ENCODE data around the gene CAPRIN1.

Gene CAPRIN1

DNA sequence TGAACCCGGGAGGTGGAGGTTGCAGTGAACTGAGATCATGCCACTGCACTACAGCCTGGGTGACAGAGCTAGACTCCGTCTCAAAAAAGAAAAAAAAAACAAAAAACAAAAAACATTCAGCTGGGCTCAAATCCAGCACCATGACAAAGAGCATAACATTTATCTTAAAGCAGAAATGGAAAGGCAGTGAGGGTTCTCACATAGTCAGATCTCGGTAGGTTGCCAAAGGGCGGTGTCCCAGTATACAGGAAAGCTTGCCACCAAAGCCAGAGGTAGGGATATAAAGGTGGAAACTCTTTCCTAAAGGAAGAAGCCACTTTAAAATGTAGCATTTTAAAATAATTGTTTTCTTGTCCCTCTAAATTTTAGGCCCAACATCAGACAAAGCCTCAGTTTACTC, 22.4 kb upstream of the CAPRIN1 start:
- in situ Hi-C loops (cut with HindIII; ENCODE audit: low pct_ligation_motif_present, low sequenced_read_pairs) = no loop called here
- no peak overlapping the region for H3K4me3 ChIP-seq (ENCODE audit: low read depth, low read length)
- H3K36me3 ChIP-seq (replicated peaks) = no peaks in the 10 kb centered on the region
- TF ChIP-seq CTCF (IDR thresholded peaks at IDR 0.05; ENCODE audit: low read depth, low read length, missing control alignments) = no peak
- no peak for DNase-seq
- no peaks in the 10 kb centered on the region for H3K27me3 ChIP-seq (replicated peaks)
- no peak overlapping the region for H3K27ac ChIP-seq

GRCh38 chr11:34030382-34030781, 21.1 kb upstream of the CAPRIN1 start:
- no peaks in the 10 kb centered on the region for H3K27me3 ChIP-seq (replicated peaks)
- H3K27ac ChIP-seq = no peak overlapping the region
- no peaks in the 10 kb centered on the region for H3K36me3 ChIP-seq (replicated peaks)
- in situ Hi-C loops (cut with HindIII; ENCODE audit: low pct_ligation_motif_present, low sequenced_read_pairs) = no loop called here
- DNase-seq = no peak
- no peak for TF ChIP-seq CTCF (IDR thresholded peaks at IDR 0.05; ENCODE audit: low read depth, low read length, missing control alignments)
- no peak overlapping the region for H3K4me3 ChIP-seq (ENCODE audit: low read depth, low read length)

DNA sequence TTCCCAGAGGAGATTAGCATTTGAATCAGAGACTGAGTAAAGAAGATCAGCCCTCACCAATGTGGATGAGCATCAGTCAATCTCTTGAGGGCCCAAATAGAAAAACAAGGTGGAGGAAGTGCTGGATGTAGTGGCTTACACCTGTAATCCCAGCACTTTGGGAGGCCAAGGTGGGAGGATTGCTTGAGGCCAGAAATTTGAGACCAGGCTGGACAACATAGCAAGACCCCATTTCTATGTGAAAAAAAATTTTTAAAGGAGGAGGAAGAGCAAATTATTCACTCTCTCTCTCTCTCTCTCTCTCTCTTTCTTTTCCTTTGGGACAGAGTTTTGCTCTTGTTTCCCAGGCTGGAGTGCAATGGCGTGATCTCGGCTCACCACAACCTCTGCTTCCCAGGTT, 18.1 kb upstream of the CAPRIN1 start:
- no peaks in the 10 kb centered on the region for H3K27me3 ChIP-seq (replicated peaks)
- no peak for TF ChIP-seq CTCF (IDR thresholded peaks at IDR 0.05; ENCODE audit: low read depth, low read length, missing control alignments)
- no peak for DNase-seq
- H3K27ac ChIP-seq = no peak overlapping the region
- in situ Hi-C loops (cut with HindIII; ENCODE audit: low pct_ligation_motif_present, low sequenced_read_pairs) = no loop called here
- H3K36me3 ChIP-seq (replicated peaks) = no peaks in the 10 kb centered on the region
- no peak overlapping the region for H3K4me3 ChIP-seq (ENCODE audit: low read depth, low read length)

- H3K27me3 ChIP-seq (replicated peaks) = no peaks in the 10 kb centered on the region
- in situ Hi-C loops (cut with HindIII; ENCODE audit: low pct_ligation_motif_present, low sequenced_read_pairs) = no loop called here
- no peak overlapping the region for H3K4me3 ChIP-seq (ENCODE audit: low read depth, low read length)
- TF ChIP-seq CTCF (IDR thresholded peaks at IDR 0.05; ENCODE audit: low read depth, low read length, missing control alignments) = no peak
- H3K36me3 ChIP-seq (replicated peaks) = no peaks in the 10 kb centered on the region
- H3K27ac ChIP-seq = no peak overlapping the region
- no peak for DNase-seq
Observed at GRCh38 chr11:34034053-34034452, 17.5 kb upstream of the CAPRIN1 start.

DNA sequence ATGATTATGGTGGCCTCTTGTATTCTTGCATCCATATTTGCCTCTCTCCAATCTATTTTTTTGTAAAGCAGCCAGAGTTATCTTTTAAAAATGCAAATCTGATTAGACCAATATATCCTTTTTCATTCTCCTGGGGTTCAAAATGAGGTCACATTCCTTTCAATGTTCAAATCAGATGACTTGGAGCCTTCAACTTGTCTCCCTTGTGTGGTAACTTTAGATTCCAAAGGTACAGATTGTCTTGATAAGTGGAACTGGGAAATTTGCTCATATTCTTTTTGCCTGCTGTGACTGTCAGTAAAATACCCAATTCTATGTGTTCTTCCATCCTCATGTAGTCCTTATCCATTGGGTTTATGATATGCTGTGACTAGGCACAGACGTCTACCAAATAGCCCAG, 15.1 kb upstream of the CAPRIN1 start:
- H3K27ac ChIP-seq = no peak overlapping the region
- peak; percentile 32 for DNase-seq
- H3K36me3 ChIP-seq (replicated peaks) = no peaks in the 10 kb centered on the region
- no peaks in the 10 kb centered on the region for H3K27me3 ChIP-seq (replicated peaks)
- TF ChIP-seq CTCF (IDR thresholded peaks at IDR 0.05; ENCODE audit: low read depth, low read length, missing control alignments) = no peak
- in situ Hi-C loops (cut with HindIII; ENCODE audit: low pct_ligation_motif_present, low sequenced_read_pairs) = no loop called here
- no peak overlapping the region for H3K4me3 ChIP-seq (ENCODE audit: low read depth, low read length)

- in situ Hi-C loops (cut with HindIII; ENCODE audit: low pct_ligation_motif_present, low sequenced_read_pairs) = no loop called here
- H3K36me3 ChIP-seq (replicated peaks) = no peaks in the 10 kb centered on the region
- no peak for TF ChIP-seq CTCF (IDR thresholded peaks at IDR 0.05; ENCODE audit: low read depth, low read length, missing control alignments)
- H3K27ac ChIP-seq = no peak overlapping the region
- no peak overlapping the region for H3K4me3 ChIP-seq (ENCODE audit: low read depth, low read length)
- no peak for DNase-seq
- H3K27me3 ChIP-seq (replicated peaks) = no peaks in the 10 kb centered on the region
Observed at GRCh38 chr11:34037016-34037415, 14.5 kb upstream of the CAPRIN1 start.
